ENCODE results near the gene MPP3.
"Not testable (repeated sequence)": the region's sequence is repeated elsewhere in the genome, so short reads cannot be mapped to it uniquely, and the experiment has no call there.

The MPP3 gene

GRCh38 chr17:43832976-43833829 is at the start of gene MPP3:
Gene MPP3, minus strand, starts transcription at chr17:43833146. Its CDS starts 1,240 bp downstream, at chr17:43831906.
- in situ Hi-C loops (cut with MboI; ENCODE audit: low pct_unique_long_range_greater_than_20kb, low sequenced_read_pairs): no loop called here

GRCh38 chr17:43881758-43882505 is 49.0 kb upstream of the MPP3 start:
- DNase-seq: no peak
- in situ Hi-C loops (cut with MboI; ENCODE audit: low pct_unique_long_range_greater_than_20kb, low sequenced_read_pairs): no loop called here

More at GRCh38 chr17:43832976-43833829, at the start of gene MPP3:
- DNase-seq: peak; percentile 50

GRCh38 chr17:43881181-43881580 is 48.2 kb upstream of the MPP3 start:
- in situ Hi-C loops (cut with MboI; ENCODE audit: low pct_unique_long_range_greater_than_20kb, low sequenced_read_pairs): no loop called here
- no peak for DNase-seq

GRCh38 chr17:43880420-43880991 is 47.6 kb upstream of the MPP3 start:
- in situ Hi-C loops (cut with MboI; ENCODE audit: low pct_unique_long_range_greater_than_20kb, low sequenced_read_pairs): no loop called here
- peak; percentile 41 for DNase-seq

GRCh38 chr17:43879723-43880419 is 46.9 kb upstream of the MPP3 start:
- in situ Hi-C loops (cut with MboI; ENCODE audit: low pct_unique_long_range_greater_than_20kb, low sequenced_read_pairs): no loop called here
- DNase-seq: no peak

- peak; percentile 83 for DNase-seq
- in situ Hi-C loops (cut with MboI; ENCODE audit: low pct_unique_long_range_greater_than_20kb, low sequenced_read_pairs): no loop called here
These were observed 45.6 kb upstream of the MPP3 start for GRCh38 chr17:43878260-43879175.

- DNase-seq: no peak
- in situ Hi-C loops (cut with MboI; ENCODE audit: low pct_unique_long_range_greater_than_20kb, low sequenced_read_pairs): no loop called here
These were observed 44.7 kb upstream of the MPP3 start for GRCh38 chr17:43877451-43878155.

- DNase-seq: no peak
- in situ Hi-C loops (cut with MboI; ENCODE audit: low pct_unique_long_range_greater_than_20kb, low sequenced_read_pairs): no loop called here
These were observed 44.1 kb upstream of the MPP3 start for GRCh38 chr17:43877031-43877430.

- DNase-seq: no peak
- in situ Hi-C loops (cut with MboI; ENCODE audit: low pct_unique_long_range_greater_than_20kb, low sequenced_read_pairs): no loop called here
These were observed 42.7 kb upstream of the MPP3 start for GRCh38 chr17:43875476-43876147.

- no peak for DNase-seq
- in situ Hi-C loops (cut with MboI; ENCODE audit: low pct_unique_long_range_greater_than_20kb, low sequenced_read_pairs): no loop called here
These were observed 41.3 kb upstream of the MPP3 start for GRCh38 chr17:43874293-43874692.

GRCh38 chr17:43873815-43874214 is 40.9 kb upstream of the MPP3 start:
- in situ Hi-C loops (cut with MboI; ENCODE audit: low pct_unique_long_range_greater_than_20kb, low sequenced_read_pairs): no loop called here
- no peak for DNase-seq

GRCh38 chr17:43873091-43873490 is 40.1 kb upstream of the MPP3 start:
- in situ Hi-C loops (cut with MboI; ENCODE audit: low pct_unique_long_range_greater_than_20kb, low sequenced_read_pairs): no loop called here
- no peak for DNase-seq

- in situ Hi-C loops (cut with MboI; ENCODE audit: low pct_unique_long_range_greater_than_20kb, low sequenced_read_pairs): no loop called here
- no peak for DNase-seq
These were observed 39.2 kb upstream of the MPP3 start for GRCh38 chr17:43871946-43872690.

- DNase-seq; in situ Hi-C loops (cut with MboI; ENCODE audit: low pct_unique_long_range_greater_than_20kb, low sequenced_read_pairs): not testable (repeated sequence)
These were observed 36.1 kb upstream of the MPP3 start for GRCh38 chr17:43869031-43869430.

GRCh38 chr17:43868226-43868994 is 35.5 kb upstream of the MPP3 start:
- in situ Hi-C loops (cut with MboI; ENCODE audit: low pct_unique_long_range_greater_than_20kb, low sequenced_read_pairs): no loop called here
- no peak for DNase-seq
